ENCODE data around the gene ESYT3.

GRCh38 chr3:138449490-138449889, 15.1 kb downstream of the ESYT3 start:
- TF ChIP-seq CTCF (tag by site-specific recombination; IDR thresholded peaks at IDR 0.05) = no peak
- no peak for TF ChIP-seq ZFP69B (tag by site-specific recombination; IDR thresholded peaks at IDR 0.05)
- TF ChIP-seq ZBTB20 (tag by site-specific recombination; IDR thresholded peaks at IDR 0.05) = no peak
- TF ChIP-seq YY1 (tag by site-specific recombination; IDR thresholded peaks at IDR 0.05) = no peak
- TF ChIP-seq ZBTB21 (tag by site-specific recombination; IDR thresholded peaks at IDR 0.05) = no peak
- TF ChIP-seq ZNF132 (tag by site-specific recombination; IDR thresholded peaks at IDR 0.05; ENCODE audit: borderline replicate concordance) = no peak
- no peak for TF ChIP-seq SP3 (tag by site-specific recombination; IDR thresholded peaks at IDR 0.05)
- no peak for TF ChIP-seq KLF9 (tag by site-specific recombination; IDR thresholded peaks at IDR 0.05; ENCODE audit: low read depth)
- no peak for TF ChIP-seq ZSCAN5A (tag by site-specific recombination; IDR thresholded peaks at IDR 0.05)
- no peak for TF ChIP-seq ZNF138 (tag by site-specific recombination; IDR thresholded peaks at IDR 0.05; ENCODE audit: borderline replicate concordance)
- TF ChIP-seq ZNF571 (tag by site-specific recombination; IDR thresholded peaks at IDR 0.05) = no peak
- TF ChIP-seq ZNF292 (tag by site-specific recombination; IDR thresholded peaks at IDR 0.05; ENCODE audit: borderline replicate concordance, low read depth) = no peak
